OCI-LY1 (cell line): ENCODE measurements around the gene OGG1.

Source experiments
- H2AFZ ChIP-seq: fragments of 200-600 bp; sonication (generic), shearing (Covaris generic); 2 replicates; pipeline ENCODE4 v1.6.0; 2014; ENCODE audit warnings: antibody characterized with exemption, mild to moderate bottlenecking, low read length
- H3F3A ChIP-seq: fragments of 200-600 bp; sonication (generic), shearing (Covaris generic); 2 replicates; pipeline ENCODE4 v1.6.0; 2014; ENCODE audit warnings: mild to moderate bottlenecking, antibody characterized with exemption, low read length, moderate library complexity; ENCODE audit not compliant: insufficient read depth
- H3K27ac ChIP-seq: fragments of 200-600 bp; sonication (generic); 2 replicates; pipeline ENCODE4 v1.5.1; 2014; ENCODE audit warnings: low read length, mixed run types, mild to moderate bottlenecking, low read depth; ENCODE audit not compliant: poor library complexity, severe bottlenecking
- H3K27me3 ChIP-seq: fragments of 200-600 bp; sonication (generic); 2 replicates; pipeline ENCODE4 v1.6.0; 2014; ENCODE audit warnings: antibody characterized with exemption, mild to moderate bottlenecking, low read length, moderate library complexity; ENCODE audit not compliant: insufficient read depth
- H3K36me3 ChIP-seq: fragments of 200-600 bp; sonication (generic); 2 replicates; pipeline ENCODE4 v1.6.1; 2014; ENCODE audit warnings: mild to moderate bottlenecking, antibody characterized with exemption, low read length, moderate library complexity, mixed read lengths; ENCODE audit not compliant: insufficient read depth
- H3K4me1 ChIP-seq: fragments of 200-600 bp; sonication (generic); 2 replicates; pipeline ENCODE4 v1.5.1; 2014; ENCODE audit warnings: mild to moderate bottlenecking, low read length, moderate library complexity; ENCODE audit not compliant: insufficient read depth, severe bottlenecking
- H3K4me2 ChIP-seq: fragments of 200-600 bp; sonication (generic), shearing (Covaris generic); 2 replicates; pipeline ENCODE4 v1.6.1; 2014; ENCODE audit warnings: low read length
- H3K4me3 ChIP-seq: fragments of 200-600 bp; sonication (generic); 2 replicates; pipeline ENCODE4 v1.5.1; 2014; ENCODE audit warnings: low read length, low read depth, mild to moderate bottlenecking, mixed read lengths; ENCODE audit not compliant: poor library complexity, severe bottlenecking
- H3K79me2 ChIP-seq: fragments of 200-600 bp; shearing (Covaris generic); 2 replicates; pipeline ENCODE4 v1.6.1; 2016; ENCODE audit warnings: mixed run types, low read length, mixed read lengths; ENCODE audit not compliant: insufficient read depth
- H3K9ac ChIP-seq: fragments of 200-600 bp; sonication (generic), shearing (Covaris generic); 2 replicates; pipeline ENCODE4 v1.6.1; 2014; ENCODE audit warnings: mild to moderate bottlenecking, low read length, mixed read lengths
- H3K9me2 ChIP-seq: fragments of 200-600 bp; sonication (generic), shearing (Covaris generic); 2 replicates; pipeline ENCODE4 v1.6.1; 2014; ENCODE audit warnings: low read depth, mild to moderate bottlenecking, low read length, mixed read lengths
- H3K9me3 ChIP-seq: fragments of 200-600 bp; shearing (Covaris generic); 2 replicates; pipeline ENCODE4 v1.6.1; 2014; ENCODE audit warnings: low read length, mixed read lengths
- H4K20me1 ChIP-seq: fragments of 200-600 bp; sonication (generic), shearing (Covaris generic); 2 replicates; pipeline ENCODE4 v1.6.0; 2016; ENCODE audit warnings: mild to moderate bottlenecking, low read length; ENCODE audit not compliant: insufficient read depth
- EZH2 ChIP-seq: fragments of 200-600 bp; sonication (generic), shearing (Covaris generic); IDR thresholded peaks from 2 replicates; pipeline ENCODE4 v1.8.0; 2017; ENCODE audit warnings: borderline replicate concordance, mixed run types, mild to moderate bottlenecking, antibody characterized with exemption, low read length, moderate library complexity, mixed read lengths
- TF ChIP-seq, protein P1 (sequence below): fragments of 200-600 bp; sonication (generic), shearing (Covaris generic); IDR thresholded peaks from 2 replicates; pipeline ENCODE4 v1.5.1; 2017; ENCODE audit warnings: mild to moderate bottlenecking, antibody characterized with exemption, low read length, moderate library complexity, mixed read lengths

OGG1 gene

DNA sequence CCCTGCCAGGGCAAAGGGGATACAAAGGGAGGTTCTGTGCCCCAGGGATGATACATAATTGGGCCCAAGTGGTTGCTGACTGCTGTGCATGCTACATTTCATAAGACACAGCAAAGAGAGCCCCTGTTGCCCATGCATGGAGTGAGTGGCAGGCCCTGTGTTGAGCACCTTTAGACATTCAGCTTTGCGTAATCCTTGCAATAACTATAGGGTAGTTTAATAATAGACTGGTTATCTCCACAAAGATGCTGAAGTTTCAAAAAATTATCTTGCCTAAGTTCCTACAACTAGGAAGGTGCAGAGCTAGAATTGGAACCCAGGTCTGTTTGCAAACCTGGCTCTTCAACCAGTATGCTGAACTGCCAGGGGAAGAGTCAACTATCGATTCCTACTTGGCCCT is 1.7 kb upstream of the OGG1 start:
- Histone ChIP-seq H3K27me3 (no peaks in the 10 kb centered on the region), H3K4me2 (no peak overlapping the region), H3K36me3 (peaks cover 72% of the 10 kb centered on the region), H4K20me1 (no peaks in the 10 kb centered on the region), H3K9me2 (no peaks in the 10 kb centered on the region), H3F3A (0 out of 2 replicates have a peak, but pooled peaks cover 3% of the 10 kb centered on the region), H3K9ac (no peak overlapping the region), H3K4me1 (peaks cover 31% of the 10 kb centered on the region), H2AFZ (no peak overlapping the region), H3K79me2 (peaks cover 4% of the 10 kb centered on the region; the same call in 1 of the 2 replicates), H3K4me3 (no peak overlapping the region), H3K9me3 (no peaks in the 10 kb centered on the region), H3K27ac (no peak overlapping the region)
- TF ChIP-seq EZH2, result no peak
- TF ChIP-seq, protein P1, sequence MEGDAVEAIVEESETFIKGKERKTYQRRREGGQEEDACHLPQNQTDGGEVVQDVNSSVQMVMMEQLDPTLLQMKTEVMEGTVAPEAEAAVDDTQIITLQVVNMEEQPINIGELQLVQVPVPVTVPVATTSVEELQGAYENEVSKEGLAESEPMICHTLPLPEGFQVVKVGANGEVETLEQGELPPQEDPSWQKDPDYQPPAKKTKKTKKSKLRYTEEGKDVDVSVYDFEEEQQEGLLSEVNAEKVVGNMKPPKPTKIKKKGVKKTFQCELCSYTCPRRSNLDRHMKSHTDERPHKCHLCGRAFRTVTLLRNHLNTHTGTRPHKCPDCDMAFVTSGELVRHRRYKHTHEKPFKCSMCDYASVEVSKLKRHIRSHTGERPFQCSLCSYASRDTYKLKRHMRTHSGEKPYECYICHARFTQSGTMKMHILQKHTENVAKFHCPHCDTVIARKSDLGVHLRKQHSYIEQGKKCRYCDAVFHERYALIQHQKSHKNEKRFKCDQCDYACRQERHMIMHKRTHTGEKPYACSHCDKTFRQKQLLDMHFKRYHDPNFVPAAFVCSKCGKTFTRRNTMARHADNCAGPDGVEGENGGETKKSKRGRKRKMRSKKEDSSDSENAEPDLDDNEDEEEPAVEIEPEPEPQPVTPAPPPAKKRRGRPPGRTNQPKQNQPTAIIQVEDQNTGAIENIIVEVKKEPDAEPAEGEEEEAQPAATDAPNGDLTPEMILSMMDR, result no peak

DNA sequence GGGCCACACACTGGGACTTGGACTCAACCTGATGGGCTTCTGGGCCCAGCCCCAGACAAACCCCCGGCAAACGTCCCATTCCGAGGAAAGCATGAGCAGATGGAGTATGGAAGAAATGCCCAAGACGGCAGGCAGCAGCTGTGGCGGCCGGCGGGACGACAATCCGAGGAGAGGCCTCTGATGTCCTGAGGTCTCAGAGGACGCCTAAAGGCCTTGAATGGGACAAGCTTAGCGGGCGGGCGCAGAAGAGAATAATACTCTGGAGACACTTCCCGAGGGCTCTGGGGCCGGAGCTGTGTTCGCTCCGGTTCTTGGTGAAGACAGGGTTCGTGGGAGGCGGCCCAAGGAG is 482 bp upstream of the OGG1 start:
- peaks cover 31% of the 10 kb centered on the region for H3K4me1 ChIP-seq

DNA sequence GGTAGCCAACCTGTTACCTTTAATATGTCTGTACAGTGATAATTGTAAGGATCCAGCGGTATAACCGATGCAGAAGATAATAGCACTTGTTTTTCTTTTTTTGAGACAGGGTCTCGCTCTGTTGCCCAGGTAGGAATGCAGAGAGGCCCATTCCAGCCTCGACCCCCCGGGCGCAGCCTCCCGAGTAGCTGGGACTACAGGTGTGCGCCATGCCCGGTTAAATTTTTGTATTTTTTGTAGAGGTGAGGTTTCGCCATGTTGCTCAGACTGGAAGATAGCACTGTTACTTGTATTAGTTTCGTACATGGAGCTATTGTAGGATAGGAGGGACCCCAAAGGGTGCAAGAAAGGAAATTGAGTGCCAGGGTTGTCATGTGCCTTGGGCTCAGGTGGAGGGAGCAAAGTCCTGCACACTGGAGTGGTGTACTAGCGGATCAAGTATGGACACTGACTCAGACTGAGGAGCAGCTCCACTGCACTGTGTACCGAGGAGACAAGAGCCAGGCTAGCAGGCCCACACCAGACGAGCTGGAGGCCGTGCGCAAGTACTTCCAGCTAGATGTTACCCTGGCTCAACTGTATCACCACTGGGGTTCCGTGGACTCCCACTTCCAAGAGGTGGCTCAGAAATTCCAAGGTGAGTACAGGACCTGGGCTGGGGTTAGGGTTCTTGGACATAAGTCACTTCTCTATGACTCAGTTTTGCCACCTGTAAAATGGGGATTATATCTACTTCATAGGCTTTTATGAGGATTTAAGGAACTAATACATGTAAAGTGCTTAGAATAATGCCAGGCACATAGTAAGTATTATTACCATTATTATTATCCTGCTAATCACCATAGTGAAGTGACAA is 1.0 kb downstream of the OGG1 start:
- Histone ChIP-seq H3K36me3 (peaks cover 62% of the 10 kb centered on the region), H3K27ac (peak overlapping the region; percentile 86), H3K9me3 (no peaks in the 10 kb centered on the region), H3K9ac (peak overlapping the region; percentile 96), H3K4me3 (peak overlapping the region; percentile 98), H4K20me1 (no peaks in the 10 kb centered on the region), H2AFZ (peak overlapping the region; percentile 77), H3K27me3 (no peaks in the 10 kb centered on the region), H3K9me2 (no peaks in the 10 kb centered on the region), H3F3A (0 out of 2 replicates have a peak, but pooled peaks cover 3% of the 10 kb centered on the region), H3K4me1 (peaks cover 31% of the 10 kb centered on the region), H3K4me2 (peak overlapping the region; percentile 99), H3K79me2 (peaks cover 4% of the 10 kb centered on the region; the same call in 1 of the 2 replicates)
- no peak for TF ChIP-seq EZH2
- TF ChIP-seq, protein P1, result no peak

More for the DNA sequence above, 482 bp upstream of the OGG1 start:
- Histone ChIP-seq H3K4me3 (peak overlapping the region; percentile 98), H3F3A (0 out of 2 replicates have a peak, but pooled peaks cover 3% of the 10 kb centered on the region), H3K9me2 (no peaks in the 10 kb centered on the region), H3K36me3 (peaks cover 63% of the 10 kb centered on the region), H3K27me3 (no peaks in the 10 kb centered on the region), H3K9me3 (no peaks in the 10 kb centered on the region), H3K27ac (peak overlapping the region; percentile 86), H3K9ac (peak overlapping the region; percentile 75), H3K79me2 (peaks cover 4% of the 10 kb centered on the region; the same call in 1 of the 2 replicates), H4K20me1 (no peaks in the 10 kb centered on the region), H2AFZ (no peak overlapping the region), H3K4me2 (peak overlapping the region; percentile 99)
- TF ChIP-seq, protein P1, result no peak
- TF ChIP-seq EZH2, result no peak
